GM18511 (cell line): ENCODE measurements around the gene PKIB.
"Not testable (repeated sequence)": the region's sequence is repeated elsewhere in the genome, so short reads cannot be mapped to it uniquely, and the experiment has no call there.

Source experiments
- ATAC-seq: cut with Tn5 transposase; IDR thresholded peaks from one replicate; pipeline ENCODE4 v1.9.1; 2021; ENCODE audit warnings: mild to moderate bottlenecking, moderate library complexity; ENCODE audit not compliant: unreplicated experiment

PKIB gene

DNA sequence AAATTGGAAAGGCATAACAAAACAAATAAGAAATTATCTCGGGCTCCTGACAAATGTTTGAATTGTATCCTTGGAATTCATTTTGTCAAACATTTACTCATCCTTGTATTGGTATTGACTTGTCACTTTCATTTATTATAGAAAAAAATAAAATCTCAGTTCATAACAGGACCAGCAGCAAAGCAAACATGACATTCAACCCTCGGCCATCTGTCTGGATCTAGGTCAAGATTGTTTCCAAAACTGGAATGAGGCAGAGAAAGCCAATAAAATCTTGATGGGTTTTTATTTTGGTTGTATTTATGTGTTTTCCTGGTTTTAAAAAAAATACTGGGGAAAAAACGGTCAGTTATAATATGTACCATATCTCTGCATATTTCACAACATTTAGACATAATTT lies 126.4 kb downstream of the PKIB start:
- ATAC-seq: no peak

DNA sequence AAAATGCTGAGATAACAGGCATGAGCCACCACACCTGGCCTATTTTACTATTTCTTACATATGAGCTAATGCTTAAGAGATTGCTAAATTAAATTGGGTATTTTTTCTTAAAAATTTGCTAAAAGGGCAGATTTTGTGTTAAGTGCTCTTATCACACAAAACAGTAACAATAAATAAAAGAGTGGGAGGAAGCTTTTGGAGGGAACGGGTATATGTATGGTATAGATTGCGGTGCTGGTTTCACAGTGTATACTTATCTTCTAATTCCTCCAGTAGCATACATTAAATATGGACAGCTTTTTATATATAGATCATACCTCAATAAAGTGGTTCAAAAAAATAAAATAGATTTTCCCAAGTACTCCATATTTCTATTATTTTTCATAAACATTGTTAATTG lies 129.9 kb downstream of the PKIB start:
- no peak for ATAC-seq

DNA sequence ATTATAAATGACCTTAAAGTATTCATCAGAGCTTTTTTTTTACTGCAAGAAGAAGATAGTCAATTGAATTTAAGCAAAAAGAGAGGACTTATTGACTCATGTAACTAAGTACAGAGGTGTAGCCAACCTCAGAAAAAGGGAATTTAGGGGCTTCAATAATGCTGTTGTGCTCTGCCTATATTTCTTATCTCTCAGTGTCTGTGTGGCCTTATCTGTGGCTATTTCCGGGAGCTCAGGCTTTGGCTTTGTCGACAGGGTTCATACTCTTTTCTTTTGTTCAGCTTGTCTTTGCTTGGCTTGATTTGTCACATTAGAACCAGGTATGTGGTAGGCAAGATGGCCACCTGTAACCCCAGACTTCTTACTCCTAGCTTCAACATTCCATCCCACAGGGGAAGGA lies 130.7 kb downstream of the PKIB start:
- no peak for ATAC-seq

DNA sequence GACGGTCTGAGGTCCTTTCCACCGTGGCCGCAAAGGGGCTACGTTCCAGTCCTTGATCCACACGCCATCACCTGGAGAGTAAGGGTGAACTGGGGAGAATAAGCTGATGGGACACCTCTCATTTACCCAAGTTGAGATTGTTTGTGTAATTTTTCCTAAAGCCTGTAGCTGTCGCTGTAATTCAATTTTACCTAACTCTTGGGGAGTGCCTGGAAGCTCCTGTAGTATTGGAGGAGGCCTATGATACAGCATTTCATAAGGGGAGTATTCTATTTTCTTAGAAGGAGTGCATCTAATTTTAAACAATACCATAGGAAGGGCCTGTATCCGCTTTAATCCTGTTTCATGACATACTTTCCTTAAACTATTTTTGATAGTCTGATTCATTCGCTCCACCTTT lies 134.0 kb downstream of the PKIB start:
- not testable (repeated sequence) for ATAC-seq

DNA sequence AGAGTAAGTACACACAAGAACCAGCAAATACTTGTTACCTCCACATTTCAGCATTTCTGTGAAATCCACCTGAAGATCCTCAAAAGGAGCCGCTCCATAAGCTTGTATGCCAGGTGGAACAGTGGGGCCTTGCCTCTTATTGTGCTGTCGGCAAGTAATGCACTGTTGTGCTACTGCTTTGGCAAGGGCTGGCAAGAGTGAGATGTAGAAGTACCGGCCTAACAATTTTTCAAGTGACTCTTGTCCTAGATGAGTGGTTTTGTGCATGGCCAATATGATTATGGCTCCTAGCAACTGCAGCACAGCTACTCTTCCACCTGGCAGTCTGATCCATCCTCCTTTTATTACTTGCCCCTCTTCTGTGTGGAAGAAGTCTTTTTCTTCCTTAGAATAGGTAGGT lies 134.7 kb downstream of the PKIB start:
- ATAC-seq: not testable (repeated sequence)

DNA sequence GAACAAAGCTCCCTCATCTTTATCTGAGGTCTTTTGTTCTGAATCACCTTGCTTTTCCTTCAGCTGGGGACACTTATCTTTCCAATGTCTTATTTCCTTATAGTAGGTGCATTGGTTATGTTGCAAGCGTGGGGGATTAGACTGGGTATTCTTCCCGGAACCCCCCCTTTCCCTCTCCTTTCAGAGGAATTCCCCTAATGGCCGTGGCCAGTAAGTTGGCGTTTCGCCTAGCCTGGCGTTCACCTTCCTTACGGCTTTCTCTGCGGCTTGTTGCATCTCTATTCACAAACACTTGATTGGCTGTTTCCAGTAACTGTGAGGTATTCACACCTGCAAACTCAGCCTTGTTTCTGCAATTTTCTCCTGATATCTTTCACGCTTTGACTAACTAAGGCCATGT lies 136.5 kb downstream of the PKIB start:
- ATAC-seq: no peak

DNA sequence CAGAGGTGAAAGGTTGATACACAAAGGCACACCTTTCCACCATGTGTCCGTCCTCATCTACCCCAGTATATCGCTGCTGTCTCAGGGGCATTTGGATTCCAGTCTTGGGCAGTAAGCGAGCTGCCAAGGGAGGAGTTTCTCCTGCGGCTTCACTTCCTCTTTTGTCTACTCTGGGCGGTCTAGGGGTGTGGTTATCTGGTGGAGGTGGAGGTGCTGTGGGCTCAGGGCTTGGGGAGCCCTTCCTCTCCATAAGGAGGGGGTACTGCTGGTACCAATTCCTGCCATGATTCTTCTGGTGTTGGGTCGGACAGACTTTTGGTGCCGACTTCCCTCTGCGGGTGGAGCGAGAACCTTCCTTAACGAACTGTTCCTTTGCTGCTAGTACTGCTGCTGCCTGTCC lies 137.4 kb downstream of the PKIB start:
- no peak for ATAC-seq

DNA sequence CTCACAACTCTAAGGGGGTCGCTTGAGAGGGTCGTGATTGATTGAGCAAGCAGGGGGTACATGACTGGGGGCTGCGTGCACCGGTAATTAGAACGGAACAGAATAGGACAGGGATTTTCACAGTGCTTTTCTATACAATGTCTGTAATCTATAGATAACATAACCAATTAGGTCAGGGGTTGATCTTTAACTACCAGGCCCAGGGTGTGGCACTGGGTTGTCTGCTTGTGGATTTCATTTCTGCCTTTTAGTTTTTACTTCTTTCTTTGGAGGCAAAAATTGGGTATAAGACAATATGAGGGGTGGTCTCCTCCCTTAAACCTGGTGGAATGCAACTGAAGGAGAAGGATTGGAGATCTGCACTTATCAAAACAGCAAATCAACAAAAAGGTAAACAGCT lies 138.7 kb downstream of the PKIB start:
- not testable (repeated sequence) for ATAC-seq

DNA sequence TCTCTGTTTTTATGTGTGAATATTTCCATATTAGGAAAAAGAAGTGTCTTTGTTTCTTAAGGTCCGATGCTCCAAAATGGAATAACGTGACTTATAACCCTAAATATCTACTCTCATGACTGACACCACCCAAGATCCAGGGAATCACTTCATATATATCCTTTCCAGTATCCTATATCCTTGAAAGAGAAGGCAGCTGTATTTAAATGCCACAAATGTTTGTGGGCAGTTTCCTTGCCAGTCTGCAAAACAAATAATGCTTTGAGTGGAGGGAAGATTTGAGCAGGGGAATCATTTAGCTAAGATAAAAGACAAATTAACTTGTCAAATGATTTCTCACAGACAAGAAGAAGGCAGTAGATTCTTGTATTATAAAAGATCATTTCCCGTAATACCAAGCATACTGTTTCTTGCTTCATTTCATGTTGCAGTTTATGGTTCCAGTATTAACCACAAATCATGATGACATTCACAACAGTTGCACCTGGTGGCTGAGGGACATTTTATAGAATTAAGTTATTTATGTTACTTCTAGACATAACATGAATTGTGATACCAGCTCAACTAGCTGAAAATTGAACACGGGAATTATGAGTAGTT lies 139.3 kb downstream of the PKIB start:
- no peak for ATAC-seq

DNA sequence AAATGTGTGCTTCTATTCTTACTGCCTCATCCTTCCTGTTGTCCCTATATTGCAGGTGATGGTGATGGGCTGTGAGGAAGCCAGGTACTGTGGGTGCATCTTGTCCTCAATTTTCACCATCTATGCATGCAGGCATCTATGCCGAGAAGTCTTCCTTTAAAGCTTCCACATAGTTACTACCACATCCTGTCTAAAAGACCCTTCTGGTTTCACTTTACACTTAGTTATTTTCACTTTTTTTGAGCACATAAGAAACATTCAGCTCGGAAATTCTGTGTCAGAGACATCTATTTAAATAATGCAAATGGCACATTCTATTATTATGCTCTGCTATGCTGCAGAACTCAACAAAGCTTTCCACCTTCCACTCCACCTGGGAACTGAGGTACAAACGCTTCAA lies 141.1 kb downstream of the PKIB start:
- peak; percentile 90 for ATAC-seq

DNA sequence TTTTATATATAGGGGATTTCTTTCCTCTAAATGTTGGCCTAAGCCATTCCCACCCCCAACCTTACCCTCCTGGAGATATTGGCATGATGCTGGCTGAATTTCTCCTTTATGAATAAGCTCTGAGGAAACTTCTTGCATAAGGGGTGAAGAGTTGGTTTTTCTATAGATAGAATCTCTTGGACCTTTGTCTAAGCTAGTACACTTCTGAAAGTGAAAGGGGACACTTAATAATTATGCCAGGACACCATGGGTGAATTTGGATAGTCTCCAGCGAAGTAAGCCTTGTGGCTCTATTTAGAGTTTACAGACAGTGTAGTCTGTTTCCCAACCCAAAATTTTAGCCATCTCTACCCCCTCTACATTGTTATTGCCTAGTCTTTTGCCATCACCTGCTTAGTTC lies 142.3 kb downstream of the PKIB start:
- ATAC-seq: no peak

DNA sequence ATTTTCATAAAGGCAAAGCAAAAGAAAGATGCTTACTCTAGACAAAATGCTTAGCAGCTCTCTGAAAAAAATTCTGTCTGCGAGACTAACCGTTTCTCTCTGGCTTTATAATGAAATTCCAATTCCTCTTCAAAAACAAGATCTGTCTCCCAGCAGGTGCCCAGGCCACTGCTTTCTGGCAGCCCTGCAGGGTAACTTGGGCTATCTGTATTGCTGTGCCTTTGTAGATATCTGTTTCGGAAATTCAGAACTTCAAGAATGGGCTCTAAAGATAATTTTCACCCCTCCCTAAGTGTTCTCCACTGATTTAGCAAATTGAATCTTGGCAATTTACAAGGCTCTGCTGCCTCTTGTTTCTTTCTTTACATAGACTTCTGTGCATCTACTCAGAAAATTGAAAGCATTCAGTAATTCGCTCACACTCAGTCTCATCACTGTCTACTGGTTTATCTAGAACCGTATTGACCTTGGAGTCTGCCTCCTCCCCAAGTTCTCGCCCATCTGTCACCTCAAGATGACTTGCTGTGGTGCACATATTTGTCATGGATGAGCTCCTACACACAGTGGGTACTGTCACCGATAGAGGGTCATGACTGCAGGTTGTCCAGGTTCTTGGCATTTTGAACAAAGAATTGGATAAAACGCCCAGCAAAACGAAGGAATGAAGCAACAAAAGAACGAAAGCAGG lies 142.9 kb downstream of the PKIB start:
- no peak for ATAC-seq

DNA sequence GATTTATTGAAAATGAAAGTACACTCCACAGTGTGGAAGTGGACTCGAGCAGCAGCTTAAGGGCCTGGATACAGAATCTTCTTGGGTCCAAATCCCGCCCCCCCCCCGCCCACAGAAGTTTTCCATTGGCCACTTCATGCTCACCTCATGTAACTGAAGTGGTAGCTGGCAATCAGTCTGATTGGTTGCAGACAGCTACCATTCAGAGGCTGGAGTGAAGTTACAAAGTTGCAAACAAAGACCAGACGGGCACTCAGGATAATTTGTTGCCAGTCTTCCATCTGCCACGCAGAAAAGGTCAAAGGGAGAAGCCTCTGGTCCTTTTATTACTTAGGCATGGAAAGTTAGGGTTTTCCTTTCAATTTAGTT lies 143.5 kb downstream of the PKIB start:
- no peak for ATAC-seq

DNA sequence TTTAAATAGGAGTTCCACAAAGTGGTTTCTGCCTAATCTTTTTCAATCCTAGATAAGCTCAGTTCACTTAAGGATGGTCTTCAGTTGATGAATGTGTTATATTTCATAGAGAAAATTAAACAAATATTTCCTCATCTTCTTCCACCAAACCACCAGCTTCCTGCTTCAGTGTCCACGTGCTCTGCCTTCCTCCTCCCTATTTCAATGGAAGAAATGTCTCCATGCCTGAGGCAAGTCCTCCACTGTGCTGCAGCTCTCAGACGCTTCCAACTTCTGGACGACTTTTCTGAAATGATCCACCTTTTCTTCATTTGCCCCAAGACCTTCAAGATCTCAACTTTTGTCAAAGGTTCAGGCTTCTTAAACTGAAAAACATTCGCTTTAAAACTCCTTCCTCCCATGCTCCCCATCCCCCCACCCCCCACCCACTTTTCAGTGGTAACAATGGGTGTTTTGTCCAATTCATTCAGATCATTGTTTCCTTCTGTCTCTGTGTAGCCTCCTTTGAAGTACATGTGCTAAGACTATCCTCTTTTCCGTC lies 144.1 kb downstream of the PKIB start:
- no peak for ATAC-seq

DNA sequence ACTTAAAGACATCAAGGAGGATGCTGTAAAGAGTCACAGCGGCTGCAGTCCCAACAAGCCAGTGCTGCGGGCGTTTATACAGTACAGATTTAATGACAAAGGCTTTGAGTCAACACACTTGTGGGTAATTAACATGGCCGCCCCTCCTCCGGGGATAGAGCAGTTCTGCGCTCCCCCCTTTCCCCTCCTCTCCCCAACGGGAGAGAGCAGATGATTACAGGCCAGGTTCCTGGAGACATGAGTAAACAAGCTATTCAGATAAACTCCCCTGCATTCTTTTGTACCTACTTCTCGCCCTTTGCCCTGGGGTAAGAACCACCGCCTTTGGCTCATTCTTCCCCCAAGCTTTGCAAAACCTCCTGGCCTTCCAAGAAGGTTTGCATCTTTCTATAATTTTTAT lies 145.7 kb downstream of the PKIB start:
- no peak for ATAC-seq

DNA sequence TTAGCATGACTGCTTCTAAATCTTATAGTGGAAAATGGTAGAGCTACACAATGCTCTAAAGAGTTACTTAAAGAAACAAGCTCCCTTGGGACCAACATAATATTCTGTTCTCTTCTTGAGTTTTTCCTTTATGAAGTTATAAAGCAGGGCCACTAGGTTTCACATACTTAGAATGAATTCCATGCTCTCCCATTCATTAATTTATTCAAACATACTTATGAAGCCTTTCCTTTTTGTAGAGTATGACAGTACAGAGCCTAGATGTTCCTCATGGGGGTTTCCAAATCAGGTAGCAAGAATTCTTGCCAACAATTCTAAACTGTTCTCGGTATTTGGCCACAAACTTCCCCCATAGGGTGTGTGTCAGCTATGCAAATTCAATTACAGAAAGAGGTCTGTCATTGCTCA lies 148.7 kb downstream of the PKIB start:
- peak; percentile 100 for ATAC-seq

DNA sequence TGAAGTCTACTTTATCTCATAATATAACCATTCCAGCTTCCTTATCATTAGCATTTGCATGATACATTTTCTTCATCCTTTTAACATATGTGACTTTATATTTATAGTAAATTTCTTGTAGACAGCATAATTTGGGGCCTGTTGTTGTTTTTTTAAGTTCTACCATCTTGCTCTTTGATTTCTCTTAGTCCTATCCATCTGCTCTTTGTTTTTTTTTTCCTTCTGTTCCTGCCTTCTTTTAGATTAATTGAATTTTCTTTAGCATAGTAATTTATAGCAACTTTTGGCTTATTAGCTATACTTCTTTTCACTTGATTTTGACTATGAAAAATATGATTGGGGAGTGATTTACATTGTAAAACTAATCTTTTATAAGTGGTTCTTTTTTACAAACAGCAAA lies 150.1 kb downstream of the PKIB start:
- ATAC-seq: no peak

DNA sequence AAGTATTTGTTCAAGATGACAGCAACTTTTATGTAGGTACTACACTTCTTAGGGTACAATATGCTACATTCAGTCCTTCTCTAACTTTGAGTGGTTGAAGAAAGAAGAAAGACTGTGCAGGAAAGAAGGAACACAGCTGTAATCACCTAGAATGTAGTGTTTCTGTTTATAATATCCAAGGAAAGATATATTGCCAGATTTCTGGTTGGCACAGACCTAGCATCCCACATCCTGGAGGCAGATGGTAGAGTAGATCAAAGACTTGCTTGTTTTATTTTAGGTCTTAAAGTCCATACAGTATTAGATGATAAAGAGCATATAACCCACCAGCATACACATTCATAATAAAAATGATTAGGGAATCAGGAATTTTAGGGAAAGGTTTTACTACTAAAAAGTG lies 156.1 kb downstream of the PKIB start:
- no peak for ATAC-seq

DNA sequence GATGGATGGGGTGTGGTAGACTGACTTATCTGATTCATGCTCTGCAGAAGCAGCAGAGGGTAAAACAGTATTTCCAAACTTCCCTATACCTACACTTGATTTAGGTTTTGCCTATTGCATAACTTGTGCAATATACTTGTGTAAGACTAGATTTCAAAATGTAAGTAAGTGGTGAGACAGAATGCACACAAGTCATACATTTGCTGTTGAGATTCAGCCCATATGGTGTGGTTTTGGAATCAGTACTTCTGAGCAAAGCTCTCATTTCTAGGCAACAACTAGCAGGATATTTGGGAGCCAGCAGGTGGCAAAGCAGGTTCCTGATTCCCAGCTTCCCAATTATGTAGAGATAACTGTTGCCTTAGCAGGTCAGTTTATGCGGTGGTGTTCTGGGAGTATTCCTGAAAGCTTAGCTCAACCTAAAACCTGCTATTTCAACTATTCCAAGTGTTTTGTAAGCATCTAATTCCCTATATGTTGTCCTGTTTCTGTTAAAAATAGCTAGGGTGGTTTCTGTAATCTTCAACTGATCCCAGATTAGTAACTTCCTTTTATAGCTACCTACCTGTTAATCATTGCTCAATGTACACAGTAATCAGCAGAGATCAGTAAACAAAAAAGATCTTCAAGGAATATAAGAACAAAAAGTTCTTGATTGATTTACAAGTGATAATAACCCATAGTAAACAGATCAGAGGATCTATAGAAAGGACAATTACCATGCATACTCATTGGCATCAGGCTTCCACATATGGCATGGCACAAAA lies 160.8 kb downstream of the PKIB start:
- ATAC-seq: no peak

DNA sequence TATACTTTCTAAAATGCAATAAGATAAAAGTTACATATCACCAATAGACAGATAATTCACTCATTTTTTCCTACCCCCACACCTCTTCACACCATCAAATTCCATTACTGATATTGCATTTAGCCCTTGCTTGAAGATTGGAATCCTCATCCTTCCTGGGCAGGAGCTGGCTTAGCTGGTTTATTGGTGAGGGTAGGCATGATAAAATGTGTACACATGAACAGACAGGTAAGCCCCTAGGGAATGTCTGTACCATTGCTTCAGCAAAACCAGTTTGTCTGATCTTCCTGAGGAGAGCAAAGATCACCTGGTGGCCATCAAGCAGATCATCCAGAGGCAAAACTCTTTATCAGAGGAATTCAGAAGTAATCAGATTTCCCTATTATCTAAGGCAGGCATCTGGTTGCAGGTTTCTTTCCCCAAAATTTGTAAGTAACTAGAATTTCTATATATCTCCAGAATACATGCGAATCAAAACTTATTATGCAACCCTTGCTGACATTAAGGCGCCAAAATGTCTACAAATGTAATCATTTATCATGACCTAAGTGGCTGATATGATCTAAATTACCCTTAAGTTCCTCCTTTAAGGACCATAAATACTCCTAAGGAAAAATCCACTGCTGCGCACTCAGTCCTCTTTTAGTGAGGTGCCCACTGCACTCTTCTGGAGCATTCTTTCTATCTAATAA lies 162.7 kb downstream of the PKIB start:
- no peak for ATAC-seq
